ENCODE results near the gene GCDH. TPM values are rescaled to one million over a fixed set of nuclear protein-coding genes. Genes with fewer than 3 reads are reported as not detected.

Gene GCDH
- total RNA-seq, 2 experiments from 2014 or later = 31.5 to 48.7 TPM

- no TSS peak for BruUV-seq (replicated peaks)
- Histone ChIP-seq H3K4me3 (ENCODE audit: low read depth, low read length, poor library complexity, severe bottlenecking) (no peak overlapping the region), H4K20me1 (ENCODE audit: insufficient read depth, low read length) (no peaks in the 10 kb centered on the region), H2AFZ (ENCODE audit: low read length) (no peak overlapping the region), H3K4me1 (ENCODE audit: insufficient read depth, low read length, poor library complexity, severe bottlenecking) (peaks cover 14% of the 10 kb centered on the region), H3K79me2 (ENCODE audit: insufficient read depth, low read depth, low read length) (no peaks in the 10 kb centered on the region), H3K4me2 (ENCODE audit: low read length) (no peak overlapping the region), H3K27ac (ENCODE audit: low read depth, low read length, poor library complexity, severe bottlenecking) (no peak overlapping the region), H3K9me3 (ENCODE audit: low read length) (no peaks in the 10 kb centered on the region), H3K36me3 (ENCODE audit: insufficient read depth, low read length) (peaks cover 9% of the 10 kb centered on the region), H3K9me2 (ENCODE audit: insufficient read depth, low read length) (no peaks in the 10 kb centered on the region)
- ChIA-PET CTCF (ENCODE audit: unreplicated experiment) (no interaction called here), POLR2A (no interaction called here)
- intact Hi-C loops (cut with micrococcal nuclease; ENCODE audit: unreplicated experiment) = no loop called here
- DNase-seq (ENCODE audit: low spot score) = peak; percentile 67
- no peak for TF ChIP-seq EZH2phosphoT487 (IDR thresholded peaks at IDR 0.05; ENCODE audit: borderline replicate concordance, low read depth, low read length)
- no peak for TF ChIP-seq CTCF (conservative IDR thresholded peaks at IDR 0.05; ENCODE audit: low read length)
Observed at GRCh38 chr19:12868540-12869112, 22.3 kb upstream of the GCDH start.

GRCh38 chr19:12871681-12872080 is 19.3 kb upstream of the GCDH start:
- ChIA-PET POLR2A (interaction anchor here (0.7 to 1.1 kb wide), 3 partner anchors 9 to 17 kb away, joined by 3 to 5 read pairs (median 4); no protein-coding TSS in a partner anchor), CTCF (ENCODE audit: unreplicated experiment) (no interaction called here)
- H3K4me1 ChIP-seq (ENCODE audit: insufficient read depth, low read length, poor library complexity, severe bottlenecking) = peaks cover 12% of the 10 kb centered on the region
- no peaks in the 10 kb centered on the region for H3K79me2 ChIP-seq (ENCODE audit: insufficient read depth, low read depth, low read length)
- H4K20me1 ChIP-seq (ENCODE audit: insufficient read depth, low read length) = no peaks in the 10 kb centered on the region
- no TSS peak for BruUV-seq (replicated peaks)
- no peak for DNase-seq (ENCODE audit: low spot score)
- no peak overlapping the region for H3K4me2 ChIP-seq (ENCODE audit: low read length)
- H3K4me3 ChIP-seq (ENCODE audit: low read depth, low read length, poor library complexity, severe bottlenecking) = no peak overlapping the region
- H3K9me2 ChIP-seq (ENCODE audit: insufficient read depth, low read length) = no peaks in the 10 kb centered on the region
- no peak overlapping the region for H3K27ac ChIP-seq (ENCODE audit: low read depth, low read length, poor library complexity, severe bottlenecking)
- intact Hi-C loops (cut with micrococcal nuclease; ENCODE audit: unreplicated experiment) = no loop called here
- no peak for TF ChIP-seq EZH2phosphoT487 (IDR thresholded peaks at IDR 0.05; ENCODE audit: borderline replicate concordance, low read depth, low read length)
- no peak for TF ChIP-seq CTCF (conservative IDR thresholded peaks at IDR 0.05; ENCODE audit: low read length)
- H3K36me3 ChIP-seq (ENCODE audit: insufficient read depth, low read length) = peaks cover 26% of the 10 kb centered on the region
- no peak overlapping the region for H2AFZ ChIP-seq (ENCODE audit: low read length)
- H3K9me3 ChIP-seq (ENCODE audit: low read length) = no peaks in the 10 kb centered on the region

GRCh38 chr19:12872255-12872654 is 18.7 kb upstream of the GCDH start:
- TF ChIP-seq EZH2phosphoT487 (IDR thresholded peaks at IDR 0.05; ENCODE audit: borderline replicate concordance, low read depth, low read length) (no peak), CTCF (conservative IDR thresholded peaks at IDR 0.05; ENCODE audit: low read length) (no peak)
- intact Hi-C loops (cut with micrococcal nuclease; ENCODE audit: unreplicated experiment) = no loop called here
- BruUV-seq (replicated peaks) = no TSS peak
- Histone ChIP-seq H2AFZ (ENCODE audit: low read length) (no peak overlapping the region), H3K27ac (ENCODE audit: low read depth, low read length, poor library complexity, severe bottlenecking) (no peak overlapping the region), H3K4me1 (ENCODE audit: insufficient read depth, low read length, poor library complexity, severe bottlenecking) (peaks cover 7% of the 10 kb centered on the region), H4K20me1 (ENCODE audit: insufficient read depth, low read length) (no peaks in the 10 kb centered on the region), H3K4me2 (ENCODE audit: low read length) (no peak overlapping the region), H3K36me3 (ENCODE audit: insufficient read depth, low read length) (peaks cover 26% of the 10 kb centered on the region), H3K4me3 (ENCODE audit: low read depth, low read length, poor library complexity, severe bottlenecking) (no peak overlapping the region), H3K79me2 (ENCODE audit: insufficient read depth, low read depth, low read length) (no peaks in the 10 kb centered on the region), H3K9me2 (ENCODE audit: insufficient read depth, low read length) (no peaks in the 10 kb centered on the region), H3K9me3 (ENCODE audit: low read length) (no peaks in the 10 kb centered on the region)
- no peak for DNase-seq (ENCODE audit: low spot score)
- ChIA-PET POLR2A (interaction anchor here (0.6 to 1.3 kb wide), 5 partner anchors 8 to 285 kb away, joined by 3 to 9 read pairs (median 3); no protein-coding TSS in a partner anchor), CTCF (ENCODE audit: unreplicated experiment) (no interaction called here)

Data from OCI-LY7 (cell line).